Measurements from ENCODE around the gene ZNF26.

DNA sequence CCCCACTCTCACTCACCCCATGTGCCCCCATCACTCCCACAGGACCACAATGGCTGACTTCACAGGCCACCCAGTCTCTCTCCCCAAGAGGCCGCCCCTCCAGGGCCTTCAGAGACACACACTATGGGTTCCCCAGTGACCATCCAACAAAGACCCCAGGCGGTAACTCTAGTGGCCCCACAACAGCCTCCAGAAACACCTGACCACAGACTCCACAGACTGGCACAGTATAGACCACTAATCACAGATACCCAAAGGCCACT is 33.1 kb upstream of the ZNF26 start:
- TF ChIP-seq, protein P1, sequence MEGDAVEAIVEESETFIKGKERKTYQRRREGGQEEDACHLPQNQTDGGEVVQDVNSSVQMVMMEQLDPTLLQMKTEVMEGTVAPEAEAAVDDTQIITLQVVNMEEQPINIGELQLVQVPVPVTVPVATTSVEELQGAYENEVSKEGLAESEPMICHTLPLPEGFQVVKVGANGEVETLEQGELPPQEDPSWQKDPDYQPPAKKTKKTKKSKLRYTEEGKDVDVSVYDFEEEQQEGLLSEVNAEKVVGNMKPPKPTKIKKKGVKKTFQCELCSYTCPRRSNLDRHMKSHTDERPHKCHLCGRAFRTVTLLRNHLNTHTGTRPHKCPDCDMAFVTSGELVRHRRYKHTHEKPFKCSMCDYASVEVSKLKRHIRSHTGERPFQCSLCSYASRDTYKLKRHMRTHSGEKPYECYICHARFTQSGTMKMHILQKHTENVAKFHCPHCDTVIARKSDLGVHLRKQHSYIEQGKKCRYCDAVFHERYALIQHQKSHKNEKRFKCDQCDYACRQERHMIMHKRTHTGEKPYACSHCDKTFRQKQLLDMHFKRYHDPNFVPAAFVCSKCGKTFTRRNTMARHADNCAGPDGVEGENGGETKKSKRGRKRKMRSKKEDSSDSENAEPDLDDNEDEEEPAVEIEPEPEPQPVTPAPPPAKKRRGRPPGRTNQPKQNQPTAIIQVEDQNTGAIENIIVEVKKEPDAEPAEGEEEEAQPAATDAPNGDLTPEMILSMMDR (IDR thresholded peaks at IDR 0.05; ENCODE audit: borderline replicate concordance, extremely low read depth, low read length, poor library complexity, severe bottlenecking), result no peak
- TF ChIP-seq EZH2 (IDR thresholded peaks at IDR 0.05; ENCODE audit: borderline replicate concordance, low read depth, low read length, severe bottlenecking), result no peak
